ENCODE measurements around the gene SLC7A1. TPM values are rescaled to one million over a fixed set of nuclear protein-coding genes. Genes with fewer than 3 reads are reported as not detected.

Gene SLC7A1
- total RNA-seq, 1 experiment from 2014 or later = 84.5 TPM

GRCh38 chr13:29535663-29536655, 59.5 kb downstream of the SLC7A1 start:
- Mint-ChIP-seq H3K9me3 (no peaks in the 10 kb centered on the region), H3K4me1 (peaks cover 32% of the 10 kb centered on the region), H3K4me3 (no peak overlapping the region), H3K27ac (no peak overlapping the region), H3K36me3 (peaks cover 32% of the 10 kb centered on the region), H3K27me3 (ENCODE audit: low read depth) (no peaks in the 10 kb centered on the region)
- DNase-seq (ENCODE audit: low spot score) = no peak
- ChIA-PET POLR2A (no interaction called here), CTCF (no interaction called here)
- TF ChIP-seq ZNF425 (CRISPR knock-in tag; conservative IDR thresholded peaks at IDR 0.05) (no peak), ATF1 (CRISPR knock-in tag; IDR thresholded peaks at IDR 0.05) (no peak), FOXJ3 (CRISPR knock-in tag; IDR thresholded peaks at IDR 0.05; ENCODE audit: borderline replicate concordance) (no peak), TCF7 (CRISPR knock-in tag; IDR thresholded peaks at IDR 0.05; ENCODE audit: low read depth) (no peak), ELF4 (CRISPR knock-in tag; IDR thresholded peaks at IDR 0.05; ENCODE audit: low read depth) (no peak), GABPB1 (CRISPR knock-in tag; IDR thresholded peaks at IDR 0.05) (no peak), FOXP4 (CRISPR knock-in tag; IDR thresholded peaks at IDR 0.05) (no peak), NR1H2 (CRISPR knock-in tag; IDR thresholded peaks at IDR 0.05) (no peak), RELA (CRISPR knock-in tag; IDR thresholded peaks at IDR 0.05; ENCODE audit: borderline replicate concordance) (no peak), PREB (CRISPR knock-in tag; IDR thresholded peaks at IDR 0.05; ENCODE audit: borderline replicate concordance) (no peak), FOXP1 (CRISPR knock-in tag; IDR thresholded peaks at IDR 0.05; ENCODE audit: borderline replicate concordance) (no peak)
- TF ChIP-seq, protein P1, sequence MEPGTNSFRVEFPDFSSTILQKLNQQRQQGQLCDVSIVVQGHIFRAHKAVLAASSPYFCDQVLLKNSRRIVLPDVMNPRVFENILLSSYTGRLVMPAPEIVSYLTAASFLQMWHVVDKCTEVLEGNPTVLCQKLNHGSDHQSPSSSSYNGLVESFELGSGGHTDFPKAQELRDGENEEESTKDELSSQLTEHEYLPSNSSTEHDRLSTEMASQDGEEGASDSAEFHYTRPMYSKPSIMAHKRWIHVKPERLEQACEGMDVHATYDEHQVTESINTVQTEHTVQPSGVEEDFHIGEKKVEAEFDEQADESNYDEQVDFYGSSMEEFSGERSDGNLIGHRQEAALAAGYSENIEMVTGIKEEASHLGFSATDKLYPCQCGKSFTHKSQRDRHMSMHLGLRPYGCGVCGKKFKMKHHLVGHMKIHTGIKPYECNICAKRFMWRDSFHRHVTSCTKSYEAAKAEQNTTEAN (CRISPR knock-in tag; IDR thresholded peaks at IDR 0.05) = no peak
- TF ChIP-seq, protein P2, sequence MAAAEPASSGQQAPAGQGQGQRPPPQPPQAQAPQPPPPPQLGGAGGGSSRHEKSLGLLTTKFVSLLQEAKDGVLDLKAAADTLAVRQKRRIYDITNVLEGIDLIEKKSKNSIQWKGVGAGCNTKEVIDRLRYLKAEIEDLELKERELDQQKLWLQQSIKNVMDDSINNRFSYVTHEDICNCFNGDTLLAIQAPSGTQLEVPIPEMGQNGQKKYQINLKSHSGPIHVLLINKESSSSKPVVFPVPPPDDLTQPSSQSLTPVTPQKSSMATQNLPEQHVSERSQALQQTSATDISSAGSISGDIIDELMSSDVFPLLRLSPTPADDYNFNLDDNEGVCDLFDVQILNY (CRISPR knock-in tag; IDR thresholded peaks at IDR 0.05) = no peak
- ATAC-seq = no peak

DNA sequence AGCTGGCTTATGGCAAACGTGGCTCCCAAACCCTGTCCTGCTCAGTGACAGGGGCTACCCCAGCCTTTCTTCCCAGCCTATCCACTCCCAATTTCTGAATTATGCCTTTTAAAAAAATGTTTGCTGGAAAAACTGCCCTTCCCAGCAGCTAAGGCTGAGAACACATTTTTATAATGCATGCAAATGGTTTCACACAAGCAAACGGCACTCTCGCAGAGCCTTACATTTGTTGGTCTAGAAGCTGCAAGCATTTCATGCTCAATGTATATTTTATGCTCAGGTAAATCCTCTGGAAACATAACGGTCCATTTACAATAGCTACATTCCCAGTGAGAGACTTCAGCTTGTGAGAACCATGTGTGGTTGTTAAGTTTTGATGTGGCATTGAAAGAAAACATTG, 61.4 kb downstream of the SLC7A1 start:
- peaks cover 48% of the 10 kb centered on the region for H3K36me3 Mint-ChIP-seq
- TF ChIP-seq, protein P3, sequence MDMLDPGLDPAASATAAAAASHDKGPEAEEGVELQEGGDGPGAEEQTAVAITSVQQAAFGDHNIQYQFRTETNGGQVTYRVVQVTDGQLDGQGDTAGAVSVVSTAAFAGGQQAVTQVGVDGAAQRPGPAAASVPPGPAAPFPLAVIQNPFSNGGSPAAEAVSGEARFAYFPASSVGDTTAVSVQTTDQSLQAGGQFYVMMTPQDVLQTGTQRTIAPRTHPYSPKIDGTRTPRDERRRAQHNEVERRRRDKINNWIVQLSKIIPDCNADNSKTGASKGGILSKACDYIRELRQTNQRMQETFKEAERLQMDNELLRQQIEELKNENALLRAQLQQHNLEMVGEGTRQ (CRISPR knock-in tag; IDR thresholded peaks at IDR 0.05) = no peak
- TF ChIP-seq ZNF532 (CRISPR knock-in tag; IDR thresholded peaks at IDR 0.05; ENCODE audit: borderline replicate concordance) (no peak), TEAD1 (CRISPR knock-in tag; IDR thresholded peaks at IDR 0.05) (no peak), IRF1 (CRISPR knock-in tag; IDR thresholded peaks at IDR 0.05) (no peak), NFATC4 (CRISPR knock-in tag; IDR thresholded peaks at IDR 0.05) (no peak), FOXK1 (CRISPR knock-in tag; IDR thresholded peaks at IDR 0.05) (no peak)
- ChIA-PET CTCF (interaction anchor here (0.8 to 1.0 kb wide), 2 partner anchors 25 to 31 kb away, joined by 3 to 4 read pairs; no protein-coding TSS in a partner anchor), POLR2A (no interaction called here)
- H3K9me3 Mint-ChIP-seq = no peaks in the 10 kb centered on the region
- peaks cover 14% of the 10 kb centered on the region for H3K4me1 Mint-ChIP-seq
- H3K27ac Mint-ChIP-seq = no peak overlapping the region
- no peak overlapping the region for H3K4me3 Mint-ChIP-seq
- no peaks in the 10 kb centered on the region for H3K27me3 Mint-ChIP-seq (ENCODE audit: low read depth)
- ATAC-seq (no peak), DNase-seq (ENCODE audit: low spot score) (no peak)

Data from WTC11 (cell line).